HG03045 (cell line): Measurements from ENCODE around the gene CLSTN2.
"Not testable (repeated sequence)": the region's sequence is repeated elsewhere in the genome, so short reads cannot be mapped to it uniquely, and the experiment has no call there.

Experiments used
- ATAC-seq: cut with Tn5 transposase; IDR thresholded peaks from one replicate; pipeline ENCODE4 v1.9.1; 2021; ENCODE audit warnings: mild to moderate bottlenecking, moderate library complexity; ENCODE audit not compliant: unreplicated experiment

Gene CLSTN2

DNA sequence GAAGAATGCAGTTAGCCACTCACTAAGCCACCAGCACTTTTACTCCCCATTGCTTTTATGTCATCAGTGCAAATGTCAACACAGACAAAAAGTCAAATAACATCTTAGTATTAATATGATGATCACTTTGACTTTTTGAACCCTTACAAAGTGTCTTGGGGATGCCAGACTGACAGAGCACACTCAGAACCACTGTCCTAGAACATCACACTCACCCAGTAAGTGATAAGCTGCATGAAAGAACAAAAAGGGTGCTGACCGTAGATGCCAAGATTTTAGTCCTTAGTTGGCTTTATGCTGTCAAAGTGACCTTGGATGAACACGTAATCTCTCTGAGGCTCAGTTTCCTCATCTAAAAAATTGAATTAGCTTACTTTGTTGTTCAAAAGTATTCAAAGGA, 463.4 kb downstream of the CLSTN2 start:
- no peak for ATAC-seq

DNA sequence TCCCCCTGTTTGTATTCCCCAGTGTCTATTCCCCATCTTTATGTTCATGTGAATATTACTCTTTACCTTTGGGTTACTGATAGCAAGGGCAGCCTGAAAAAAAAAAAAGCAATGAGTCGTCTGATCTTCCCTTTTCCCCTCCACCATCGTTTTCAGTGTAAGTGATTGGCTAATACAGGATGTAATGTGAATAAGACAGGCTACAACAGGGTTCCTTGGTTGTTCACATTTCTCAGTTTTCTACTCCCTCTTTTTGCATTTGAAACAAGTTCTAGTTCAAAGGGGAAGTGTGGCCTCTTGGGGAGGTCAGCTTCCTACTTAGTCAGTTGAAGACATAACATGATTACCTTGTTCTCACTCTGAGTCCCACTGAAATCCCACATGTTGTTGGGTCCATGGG, 464.9 kb downstream of the CLSTN2 start:
- ATAC-seq: no peak

DNA sequence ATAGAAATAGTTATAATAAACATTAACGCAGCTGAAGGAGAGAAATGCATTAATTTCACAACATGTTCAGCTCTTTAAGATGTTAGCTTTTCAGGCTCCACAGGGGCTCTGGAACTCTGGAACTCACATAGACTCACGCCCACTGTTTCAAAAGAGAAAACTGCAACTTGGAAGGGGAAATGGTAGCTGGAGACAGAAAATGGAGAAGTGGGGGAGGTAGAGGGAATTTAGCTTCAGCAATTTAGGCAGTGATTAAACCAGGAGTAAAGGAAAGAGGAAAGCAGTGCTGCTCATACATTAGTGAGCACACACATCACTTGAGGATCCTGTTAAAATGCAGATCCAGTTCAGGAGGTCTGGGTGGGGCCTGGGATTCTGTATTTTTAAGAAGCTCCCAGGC, 468.1 kb downstream of the CLSTN2 start:
- no peak for ATAC-seq

DNA sequence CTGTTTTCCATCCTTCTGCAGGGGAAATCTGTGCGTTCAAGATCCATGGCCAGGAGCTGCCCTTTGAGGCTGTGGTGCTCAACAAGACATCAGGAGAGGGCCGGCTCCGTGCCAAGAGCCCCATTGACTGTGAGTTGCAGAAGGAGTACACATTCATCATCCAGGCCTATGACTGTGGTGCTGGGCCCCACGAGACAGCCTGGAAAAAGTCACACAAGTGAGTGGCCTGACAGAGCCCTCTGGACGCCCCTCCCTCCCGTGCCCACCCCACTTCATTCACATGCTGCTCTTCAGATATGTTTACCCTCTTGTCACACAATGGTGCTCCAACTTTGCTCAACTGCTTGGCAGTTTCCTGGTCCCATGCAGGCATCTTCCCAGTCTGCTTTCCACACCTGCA, 468.6 kb downstream of the CLSTN2 start:
- ATAC-seq: no peak

DNA sequence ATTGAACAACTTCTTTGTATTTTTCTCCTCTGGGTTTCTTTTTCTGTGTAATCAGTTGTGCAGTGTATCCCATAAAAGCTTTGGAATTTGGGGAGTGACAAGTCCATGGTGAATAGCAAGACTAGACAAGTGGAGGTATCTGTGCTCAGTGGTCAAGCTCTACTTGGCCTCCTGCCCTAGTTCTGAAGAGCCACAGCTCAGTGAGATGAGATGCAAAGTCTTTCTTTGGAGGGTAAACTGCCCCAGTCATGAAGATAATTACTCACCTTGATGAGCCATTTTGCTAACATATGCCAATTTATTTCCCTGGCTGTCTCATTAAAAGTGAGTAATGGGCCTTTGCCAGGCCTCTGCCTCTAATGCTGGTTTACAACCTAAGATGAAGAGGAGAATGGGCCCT, 471.7 kb downstream of the CLSTN2 start:
- ATAC-seq: no peak

DNA sequence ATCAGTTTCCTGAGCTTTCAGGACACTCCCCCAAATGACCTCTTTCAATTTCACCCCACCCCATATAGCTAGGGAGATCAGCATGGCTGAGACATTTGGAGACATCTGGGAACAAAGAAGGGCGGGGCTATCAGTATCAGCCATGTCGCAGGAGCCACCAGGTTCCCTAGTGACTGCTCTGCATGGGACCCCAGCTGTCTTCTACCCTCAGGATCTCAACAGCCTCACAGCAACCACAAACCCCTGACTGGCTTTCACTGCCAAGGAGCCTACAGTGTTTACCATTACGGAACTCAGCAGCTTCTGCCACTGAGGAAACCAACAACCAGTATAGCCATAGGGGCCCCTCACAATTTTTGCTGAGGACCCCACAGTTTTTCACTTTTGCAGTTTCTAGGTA, 473.3 kb downstream of the CLSTN2 start:
- no peak for ATAC-seq

DNA sequence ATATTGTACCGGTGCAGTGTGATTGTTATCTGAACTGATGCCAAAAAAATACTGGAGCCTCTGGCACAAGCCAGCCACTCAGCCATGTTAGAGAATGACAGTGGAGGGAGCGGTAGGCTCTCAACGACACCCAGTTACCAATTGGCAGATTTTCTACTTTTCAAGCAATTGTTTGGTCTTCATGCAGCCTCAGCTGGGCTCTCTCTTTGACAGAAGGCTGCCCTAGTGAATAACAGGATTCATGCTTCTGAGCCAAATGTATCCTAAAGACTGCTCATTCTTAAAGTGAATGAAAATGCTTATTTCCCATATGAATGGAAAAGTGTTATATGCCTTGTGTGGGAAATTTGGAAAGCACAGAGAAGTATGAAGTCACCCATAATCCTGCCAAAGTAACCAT, 481.7 kb downstream of the CLSTN2 start:
- ATAC-seq: no peak

DNA sequence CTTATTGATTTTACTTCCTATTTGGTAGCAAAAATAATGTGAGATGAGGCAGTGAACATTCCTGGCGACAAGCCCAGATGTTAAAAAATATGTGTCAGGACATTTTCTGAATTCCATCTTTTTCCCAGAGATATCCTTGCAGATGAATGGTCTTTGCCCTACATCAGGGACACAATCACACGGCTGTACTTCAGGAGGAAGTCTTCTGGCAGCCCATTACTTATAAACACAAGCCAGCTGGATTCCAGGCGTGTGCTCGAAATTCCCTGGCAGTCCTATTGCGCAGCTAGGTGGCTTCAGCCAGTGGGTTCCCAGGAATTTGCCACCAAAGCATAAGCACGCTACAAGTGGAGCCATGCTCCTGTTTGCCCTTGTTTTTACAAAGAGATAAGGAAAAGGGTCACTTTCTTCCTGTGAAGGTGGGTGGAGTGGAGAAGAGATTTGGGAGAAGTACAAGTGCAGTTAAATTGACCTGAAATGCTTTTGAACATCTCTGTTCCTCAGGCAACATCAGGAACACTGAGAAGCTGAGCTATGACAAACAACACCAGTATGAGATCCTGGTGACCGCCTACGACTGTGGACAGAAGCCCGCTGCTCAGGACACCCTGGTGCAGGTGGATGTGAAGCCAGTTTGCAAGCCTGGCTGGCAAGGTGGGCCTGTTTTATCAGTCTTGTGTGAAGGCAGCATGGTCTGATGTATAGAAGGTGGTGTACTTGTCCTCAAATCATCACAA, 485.8 kb downstream of the CLSTN2 start:
- ATAC-seq: no peak

DNA sequence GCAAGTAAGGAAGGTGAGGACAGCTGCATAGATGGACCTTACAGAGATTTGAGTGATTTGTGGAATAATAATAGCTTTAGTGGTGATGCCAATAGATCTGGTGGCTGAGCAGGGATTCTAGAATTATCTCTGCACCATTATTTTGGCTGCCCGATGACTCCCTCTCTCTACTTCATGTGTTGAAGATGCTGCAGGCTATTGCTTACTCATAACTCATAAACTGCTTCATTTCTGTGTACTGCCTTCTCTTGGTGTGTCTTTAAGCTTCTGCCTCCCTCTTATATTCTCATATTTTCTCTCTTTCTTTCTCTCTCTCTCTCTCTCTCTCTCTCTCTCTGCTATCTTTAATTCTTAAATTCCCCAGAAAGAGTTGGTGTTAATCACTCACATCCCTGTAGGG, 486.9 kb downstream of the CLSTN2 start:
- no peak for ATAC-seq

DNA sequence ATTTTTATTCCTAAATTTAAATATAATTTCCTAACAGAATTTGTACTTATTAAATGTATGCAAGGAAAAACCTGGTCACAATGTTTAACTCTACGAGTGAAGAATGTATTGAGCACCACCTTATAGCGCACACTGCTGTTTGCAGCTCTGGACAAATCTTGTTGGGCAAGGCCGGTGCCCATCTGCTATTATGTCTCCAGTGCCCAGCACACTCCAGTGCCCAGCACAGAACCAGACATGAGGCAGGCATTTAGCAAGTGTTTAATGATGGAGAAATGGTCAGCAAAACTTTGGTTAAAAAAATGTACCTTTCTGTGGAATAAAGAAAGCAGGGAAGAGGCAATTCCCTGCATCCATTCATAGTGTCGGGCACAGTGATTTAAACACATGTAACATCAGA, 488.2 kb downstream of the CLSTN2 start:
- ATAC-seq: no peak

DNA sequence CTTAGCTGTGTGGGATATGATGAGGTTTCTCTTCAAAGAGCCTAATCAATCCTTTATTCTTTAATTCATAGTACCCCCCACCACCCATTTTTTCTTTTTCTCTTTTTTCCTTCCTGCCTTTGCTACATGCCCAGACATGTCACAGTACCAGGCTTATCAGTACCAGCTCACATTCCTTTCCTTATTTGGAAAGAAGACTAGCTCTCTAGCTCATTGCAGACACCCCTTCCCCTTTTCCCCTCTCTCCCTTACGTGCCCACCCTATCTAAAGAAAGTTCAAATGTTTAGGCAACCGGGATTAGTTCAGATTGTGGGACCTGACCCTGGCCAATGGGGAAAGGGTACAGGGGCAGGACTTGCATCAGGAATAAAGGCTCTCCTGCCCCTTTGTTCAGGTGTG, 488.6 kb downstream of the CLSTN2 start:
- not testable (repeated sequence) for ATAC-seq

DNA sequence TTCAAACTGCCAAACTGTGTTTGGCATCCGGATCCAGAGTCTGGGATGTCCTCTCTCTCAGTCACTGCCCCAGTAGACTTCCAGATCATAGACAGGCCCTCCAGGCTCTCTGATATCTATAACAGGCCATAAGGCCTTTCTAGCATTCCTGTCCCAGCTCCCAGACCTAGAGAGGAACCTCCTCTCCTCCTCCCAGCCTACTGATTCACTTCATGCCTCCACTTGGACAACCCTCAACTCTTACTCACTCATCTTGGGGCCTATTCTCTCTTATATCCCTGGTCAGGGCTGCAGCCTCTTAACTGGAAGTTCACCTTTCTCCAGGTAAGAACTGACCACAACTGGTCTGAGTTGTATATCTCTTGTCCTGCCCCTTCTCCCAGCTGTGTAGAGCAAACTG, 489.2 kb downstream of the CLSTN2 start:
- ATAC-seq: no peak

DNA sequence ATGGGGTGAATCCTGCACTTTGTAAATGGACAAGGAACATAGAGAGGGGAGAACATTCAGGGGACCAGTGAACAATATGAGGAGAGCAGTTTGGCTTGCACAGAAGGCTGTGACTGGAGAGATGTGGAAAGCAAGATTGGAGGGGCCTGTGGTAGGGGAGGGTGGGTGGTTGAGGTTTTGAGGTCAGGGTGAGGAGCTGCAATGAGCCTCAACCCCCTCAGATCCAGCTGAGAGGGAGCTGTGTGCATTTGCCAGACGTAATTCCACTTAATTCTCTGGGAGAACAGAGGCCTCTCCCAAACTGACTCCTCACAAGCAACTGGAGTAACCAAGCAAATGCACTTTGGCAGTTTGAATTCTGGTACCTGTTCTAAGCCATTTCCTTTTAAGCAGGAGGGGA, 489.7 kb downstream of the CLSTN2 start:
- no peak for ATAC-seq

DNA sequence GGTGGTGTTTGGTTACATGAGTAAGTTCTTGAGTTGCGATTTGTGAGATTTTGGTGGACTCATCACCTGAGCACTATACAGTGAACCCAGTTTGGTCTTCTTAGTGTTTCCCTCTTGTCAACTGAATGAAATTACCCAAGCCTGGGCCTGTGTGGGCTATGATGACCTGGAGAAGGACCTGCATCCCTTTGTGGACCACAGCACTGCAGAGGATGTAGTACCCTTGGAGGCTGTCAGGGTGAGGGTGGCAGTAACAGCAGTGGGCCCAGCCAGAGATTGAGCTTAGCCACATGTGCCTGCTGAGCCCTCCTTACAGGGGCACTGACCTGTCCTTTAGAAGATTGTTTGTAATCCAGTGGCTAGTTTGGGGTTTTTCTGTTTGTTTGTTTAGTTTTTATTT, 492.8 kb downstream of the CLSTN2 start:
- ATAC-seq: no peak

DNA sequence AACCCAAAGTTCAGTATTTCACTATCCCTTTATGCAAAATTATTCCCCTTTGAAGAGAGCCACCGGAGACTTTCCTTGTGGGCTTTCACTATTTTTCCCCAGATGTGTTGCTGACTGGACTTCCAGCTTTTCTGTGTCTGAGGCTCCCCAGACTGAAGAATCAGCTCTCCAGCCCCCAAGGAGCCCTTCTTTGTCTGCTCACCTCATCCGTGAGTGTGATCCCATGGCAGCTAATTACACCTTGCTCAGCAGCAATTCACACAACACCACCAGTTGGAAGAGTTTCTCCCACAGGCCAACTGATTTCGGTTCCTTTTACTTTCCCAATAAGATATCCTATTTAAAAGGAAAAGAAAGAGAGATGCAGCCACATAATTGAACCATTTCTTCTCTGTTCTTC, 493.4 kb downstream of the CLSTN2 start:
- no peak for ATAC-seq

DNA sequence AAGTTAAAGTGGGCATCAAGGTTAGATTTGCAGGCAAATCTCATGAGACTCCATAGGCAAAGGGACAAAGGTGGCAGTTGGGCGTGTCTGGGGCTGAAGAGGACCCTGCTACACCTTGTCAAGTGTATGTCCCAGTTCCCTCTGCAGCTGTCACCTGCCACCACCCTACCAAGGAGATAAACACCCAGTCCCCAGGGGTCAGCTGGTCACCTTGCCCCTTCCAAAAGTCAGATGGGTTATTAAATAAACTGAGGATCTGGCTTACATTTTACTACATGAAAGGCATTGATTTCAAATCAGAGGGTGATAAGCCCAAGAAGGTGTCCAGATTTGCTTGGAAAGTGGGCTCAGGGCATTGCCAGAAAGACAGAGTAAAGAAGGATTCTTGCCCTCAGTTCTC, 494.8 kb downstream of the CLSTN2 start:
- no peak for ATAC-seq

DNA sequence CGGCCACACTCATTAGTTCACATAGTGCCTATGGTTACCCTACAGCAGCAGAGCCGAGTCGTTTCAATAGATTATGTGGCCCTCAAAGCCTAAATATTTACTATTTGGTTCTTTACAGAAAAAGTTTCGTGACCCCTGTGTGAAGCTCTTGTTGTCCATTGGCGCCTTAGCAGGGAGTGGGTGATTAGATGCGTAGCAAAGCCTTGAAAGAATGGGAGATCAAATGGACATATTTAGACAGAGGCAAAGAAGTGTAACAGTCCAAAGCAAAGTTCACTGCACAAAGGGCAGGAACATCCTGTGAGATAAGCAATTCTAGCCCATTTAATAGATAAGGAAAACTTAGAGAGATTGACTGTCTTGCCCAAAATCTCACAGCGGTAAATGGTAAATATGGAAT, 495.5 kb downstream of the CLSTN2 start:
- no peak for ATAC-seq

DNA sequence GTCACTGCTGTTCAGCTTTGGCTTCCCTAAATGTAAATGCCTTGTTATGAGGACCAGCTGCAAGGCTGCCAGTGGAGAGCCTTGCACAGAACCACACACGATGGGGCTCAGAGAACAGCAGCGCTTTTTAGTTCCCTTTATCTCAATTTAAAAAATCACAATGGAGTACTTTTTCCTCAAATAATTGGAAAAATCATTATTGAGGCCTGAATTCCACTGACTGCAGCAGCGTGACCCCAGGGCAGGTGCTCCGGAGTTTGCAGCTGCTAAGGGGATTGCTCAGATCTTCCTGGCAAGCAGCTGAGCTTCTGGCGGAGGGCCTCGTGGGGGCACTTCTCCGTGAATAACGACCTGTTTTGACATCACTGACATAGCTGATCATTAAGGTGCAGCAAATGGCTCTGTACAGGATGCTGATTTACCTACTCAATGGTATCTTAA, 497.3 kb downstream of the CLSTN2 start:
- ATAC-seq: no peak

DNA sequence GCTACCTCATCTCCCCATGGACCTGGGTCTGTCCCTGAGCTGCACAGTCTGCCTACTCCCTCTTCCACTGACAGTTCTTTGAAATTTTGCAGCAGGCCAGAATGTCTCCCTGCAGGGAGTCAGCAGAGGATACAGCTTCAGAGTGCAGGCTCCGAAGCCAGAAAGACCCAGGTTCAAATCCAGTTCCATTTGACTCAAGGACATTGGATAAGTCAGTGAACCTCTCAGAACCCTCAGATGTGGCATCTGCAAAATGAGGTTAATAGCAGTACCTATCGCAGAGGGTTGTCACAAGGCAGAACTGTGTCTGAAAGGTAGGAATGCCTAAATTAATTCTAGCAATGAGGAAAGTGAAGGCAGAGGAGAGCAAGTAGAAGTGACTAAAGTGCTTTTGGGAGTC, 498.4 kb downstream of the CLSTN2 start:
- no peak for ATAC-seq

DNA sequence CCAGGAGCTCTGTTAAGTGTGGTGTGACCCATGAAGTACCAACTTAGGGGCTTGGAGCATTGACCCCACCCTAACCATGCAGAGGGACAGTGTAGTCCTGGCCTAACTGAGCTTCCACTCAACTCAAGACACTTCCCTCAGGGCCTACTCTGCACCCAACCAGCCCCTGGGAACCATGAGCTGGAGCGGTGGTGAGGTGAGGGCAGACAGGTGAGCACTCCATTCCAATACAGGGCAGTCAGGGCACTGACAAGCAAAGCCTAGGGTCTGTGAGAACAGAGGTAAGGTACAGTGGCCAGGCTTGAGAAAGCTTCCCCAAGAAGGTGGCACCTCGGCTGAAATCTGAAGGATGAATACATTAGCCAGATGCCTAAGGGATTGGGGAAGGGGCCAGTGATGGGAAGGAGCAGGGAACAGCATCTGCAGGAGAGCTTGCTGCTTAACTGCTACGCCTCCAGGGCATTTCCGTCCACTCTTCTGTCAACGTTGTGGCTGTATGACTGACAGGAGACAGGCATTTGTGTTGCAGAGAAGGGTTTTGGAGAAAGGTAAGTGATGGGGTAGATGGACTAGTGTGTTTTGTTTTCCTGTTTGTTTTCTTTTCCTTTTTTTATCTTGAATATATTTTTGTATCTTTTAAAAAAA, 499.4 kb downstream of the CLSTN2 start:
- ATAC-seq: no peak

DNA sequence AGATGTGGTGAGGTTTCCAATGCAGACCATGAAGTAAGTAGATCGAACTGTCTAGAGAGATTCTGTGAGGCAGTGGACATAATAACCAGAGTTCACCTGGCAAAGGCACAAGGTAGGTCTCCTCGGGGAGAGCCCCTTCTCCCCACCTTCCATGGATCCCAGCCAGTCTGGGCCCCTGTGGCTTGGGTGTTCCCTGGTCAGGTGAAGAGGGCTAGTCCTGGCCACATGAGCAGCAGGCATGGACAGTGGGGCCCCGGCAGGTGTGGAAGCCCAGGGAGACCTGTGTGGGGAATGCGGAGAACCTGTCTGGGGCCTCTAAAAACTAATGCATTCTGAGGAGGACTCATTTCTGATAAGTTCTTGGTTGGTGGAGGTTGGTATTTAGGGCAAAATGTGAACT, 501.4 kb downstream of the CLSTN2 start:
- ATAC-seq: no peak

DNA sequence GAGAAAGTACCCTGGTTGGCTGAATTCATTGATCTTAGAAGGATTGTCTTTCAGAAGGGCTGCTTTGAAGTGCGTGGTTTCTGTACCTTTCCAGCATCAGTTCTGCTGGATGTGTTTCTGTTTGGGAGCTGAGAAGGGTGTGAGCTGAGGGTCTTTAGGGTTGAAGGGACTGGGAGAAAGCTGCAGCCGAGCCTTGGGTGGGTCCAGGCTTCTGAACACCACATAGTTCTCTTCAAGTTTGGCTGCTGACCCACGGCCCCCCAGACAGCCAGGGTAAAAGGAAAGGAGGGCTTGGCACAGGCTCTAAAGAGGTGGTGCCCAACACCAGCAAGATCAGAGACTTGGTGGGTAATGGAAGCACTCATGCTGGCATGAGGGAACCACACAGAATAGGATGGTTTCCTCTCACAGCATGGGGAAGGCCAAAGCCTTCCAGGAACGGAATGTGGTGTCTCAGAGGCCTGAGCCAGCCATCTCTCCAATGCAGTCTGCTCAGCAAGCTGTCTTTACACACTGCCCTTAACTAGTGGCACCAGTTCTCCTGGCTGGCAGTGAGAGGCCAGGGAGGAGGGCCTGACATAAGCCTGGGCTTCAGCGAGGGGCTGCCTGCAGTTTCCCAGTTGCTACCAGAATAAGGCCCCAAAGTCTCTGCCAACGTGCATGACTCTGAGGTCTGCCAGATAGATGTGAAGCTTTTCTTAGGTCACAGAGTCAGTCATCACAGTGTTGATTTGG, 503.9 kb downstream of the CLSTN2 start:
- ATAC-seq: no peak
